Measurements from ENCODE around the gene PXN. TPM values are rescaled to one million over a fixed set of nuclear protein-coding genes. Genes with fewer than 3 reads are reported as not detected.
A peak's percentile ranks its signal among the peaks of the same experiment; 100 is the strongest.

The PXN gene
- total and polyA plus RNA-seq, 2 of the 13 experiments (the other 11 are each of a cell fraction or from before 2014, with no cell fraction given): 13.6 to 14.2 TPM

GRCh38 chr12:120225852-120226640 is 39.5 kb downstream of the PXN start (continued):
- TF ChIP-seq ATF4 (CRISPR knock-in tag; IDR thresholded peaks at IDR 0.05): no peak
- TF ChIP-seq HNF4G (IDR thresholded peaks at IDR 0.05; ENCODE audit: borderline replicate concordance, low read depth, low read length): 0 out of 2 replicates have a peak, but pooled peaks have one; percentile 14
- no peak for TF ChIP-seq HNF4G (CRISPR knock-in tag; IDR thresholded peaks at IDR 0.05; ENCODE audit: borderline replicate concordance, low read depth)
- TF ChIP-seq ZFX (CRISPR knock-in tag; IDR thresholded peaks at IDR 0.05; ENCODE audit: low read depth): peak; percentile 20; the same call in 1 of the 2 replicates
- no peak for TF ChIP-seq ZNF296 (CRISPR knock-in tag; conservative IDR thresholded peaks at IDR 0.05)
- TF ChIP-seq RAD21 (CRISPR knock-in tag; IDR thresholded peaks at IDR 0.05): 0 out of 2 replicates have a peak, but pooled peaks have one; percentile 11
- no peak for TF ChIP-seq NFIB (CRISPR knock-in tag; IDR thresholded peaks at IDR 0.05; ENCODE audit: borderline replicate concordance)

- H3K4me1 ChIP-seq (ENCODE audit: insufficient read depth, low read length): peaks cover 78% of the 10 kb centered on the region
- H3K36me3 ChIP-seq (replicated peaks in 1 of 2; ENCODE audit: control insufficient read depth in 1 of 2, insufficient read depth in 2 of 2, low read length in 2 of 2): peaks cover 15 to 29% of the 10 kb centered on the region in 2 experiments
- BruUV-seq (replicated peaks): no TSS peak
- no peak overlapping the region for H3K4me2 ChIP-seq (ENCODE audit: low read depth, low read length)
- H3K27ac ChIP-seq (ENCODE audit: extremely low read length, insufficient read depth, low read length): no peak overlapping the region
- no peaks in the 10 kb centered on the region for H3K9me3 ChIP-seq (ENCODE audit: low read length)
- WGBS (ENCODE audit: low lambda C conversion rate): 87% methylated on average over 8 of the region's 9 CpGs
- no peak overlapping the region for H3K4me3 ChIP-seq (replicated peaks in 1 of 3; ENCODE audit: insufficient read depth in 1 of 3, low read depth in 2 of 3, low read length in 3 of 3)
- H2AFZ ChIP-seq (ENCODE audit: low read length): no peak overlapping the region
- TF ChIP-seq ETS1 (CRISPR knock-in tag; IDR thresholded peaks at IDR 0.05) (no peak), ADNP (CRISPR knock-in tag; IDR thresholded peaks at IDR 0.05) (no peak)
- no peak for ATAC-seq
- no peak for FAIRE-seq
- no peak for DNase-seq (ENCODE audit: low spot score)
- H3K9ac ChIP-seq (ENCODE audit: insufficient read depth, low read depth, low read length): no peak overlapping the region
- peaks cover 2% of the 10 kb centered on the region for H3K79me2 ChIP-seq (ENCODE audit: insufficient read depth, low read length)
- H4K20me1 ChIP-seq (ENCODE audit: insufficient read depth, low read length): no peaks in the 10 kb centered on the region
- ChIA-PET CTCF (ENCODE audit: low intra/inter-chr PET ratio, low total read pairs) (no interaction called here), POLR2A (interaction anchor here (8.6 to 8.7 kb wide), 2 partner anchors 23 to 66 kb away, joined by 378 to 461 read pairs; partner anchors contain the start of genes RNU4-1, RNU4-2 and RPLP0)
- in situ Hi-C loops (cut with HindIII; ENCODE audit: extremely low pct_ligation_motif_present, low pct_unique_long_range_greater_than_20kb) (no loop called here), intact Hi-C loops (cut with micrococcal nuclease; ENCODE audit: unreplicated experiment) (no loop called here)
- H3K27me3 ChIP-seq (ENCODE audit: control insufficient read depth in 1 of 2, insufficient read depth in 2 of 2, low read length in 2 of 2): no peaks in the 10 kb centered on the region
Measured at GRCh38 chr12:120225200-120225558, 40.4 kb downstream of the PXN start.

All from HepG2 (cell line).